Activated CD4-positive, alpha-beta T cell treated with anti-CD3 and anti-CD28 coated beads, Interleukin-2, amount 10 ng/mL, durations not matched to agents 7 days and 5 days (primary cell): ENCODE data around the gene NANP. TPM values are rescaled to one million over a fixed set of nuclear protein-coding genes. Genes with fewer than 3 reads are reported as not detected.

Experiments
- total RNA-seq, 2 experiments: library from RNA; stranded (reverse); gene quantifications; one replicate each; pipeline ENCODE4 v1.2.3, GENCODE V29; 2021

NANP gene
- total RNA-seq, 2 experiments from 2014 or later = 4.7 to 5.8 TPM

Other genes with a start within 250 kb of the NANP start
- gene ABHD12, start 233.2 kb downstream of the NANP start, total RNA-seq = 10 to 100 TPM; 27.1 to 27.6 TPM
- 10 to 100 TPM; 28.8 to 28.9 TPM for gene GINS1, start 216.3 kb downstream of the NANP start, total RNA-seq
- gene NINL, start 38.5 kb downstream of the NANP start, total RNA-seq = 1 to 10 TPM; 2.3 to 3.7 TPM
- 10 to 100 TPM; 14.5 to 15.1 TPM for gene ZNF337, start 72.8 kb upstream of the NANP start, total RNA-seq